Gastroesophageal sphincter (tissue), 3 donors: ENCODE results near the gene RANBP1.

ENCODE experiments used
- CTCF ChIP-seq, 4 experiments: fragments of 200-600 bp in 2 of 4; fragments of 450-650 bp in 2 of 4; sonication (generic) in 1 of 4; IDR thresholded peaks; one replicate each; pipeline ENCODE4 v1.5.1; 2017 to 2019; ENCODE audit warnings: antibody characterized with exemption in 4 of 4, mild to moderate bottlenecking in 2 of 4, moderate library complexity in 2 of 4
- EP300 ChIP-seq: sonication (generic); formaldehyde crosslinking; IDR thresholded peaks from one replicate; pipeline ENCODE4 v1.6.1; 2017; ENCODE audit warnings: antibody characterized with exemption, mild to moderate bottlenecking
- POLR2A ChIP-seq, 2 donors: fragments of 450-650 bp; IDR thresholded peaks; one replicate each; pipeline ENCODE4 v1.6.1; 2017; ENCODE audit warnings: antibody characterized with exemption in 2 of 2, mild to moderate bottlenecking in 2 of 2, moderate library complexity in 1 of 2
- POLR2AphosphoS5 ChIP-seq: sonication (generic); formaldehyde crosslinking; IDR thresholded peaks from one replicate; pipeline ENCODE4 v1.6.1; 2017; ENCODE audit warnings: antibody characterized with exemption

- TF ChIP-seq CTCF (IDR thresholded peaks at IDR 0.05) (no peak), POLR2AphosphoS5 (no peak), EP300 (no peak), POLR2A (IDR thresholded peaks at IDR 0.05) (no peak)
Measured at GRCh38 chr22:20159076-20159475, 43.2 kb downstream of the RANBP1 start.
